OCI-LY7 (cell line): ENCODE results near the gene SIK3. TPM values are rescaled to one million over a fixed set of nuclear protein-coding genes. Genes with fewer than 3 reads are reported as not detected.

Source experiments
- BruUV-seq: library from RNA; stranded (reverse); fragments of 400-500 nt; replicated peaks from 2 replicates; lab custom pipeline; 2021; lab: Mats Ljungman, UMichigan
- CTCF ChIA-PET: fragments of 300-600 bp; sonication (Branson Sonifier 250); formaldehyde crosslinking; loops from one replicate; lab custom pipeline; 2022; ENCODE audit warnings: antibody characterized with exemption; ENCODE audit not compliant: unreplicated experiment; lab: Charles Lee
- POLR2A ChIA-PET: fragments of 300-600 bp; sonication (Branson Sonifier 250); formaldehyde crosslinking; loops from one replicate; lab custom pipeline; 2022; ENCODE audit warnings: antibody characterized with exemption; lab: Charles Lee
- DNase-seq: peaks from one replicate; pipeline ENCODE4 v3.0.0-alpha.2; 2015; ENCODE audit warnings: low spot score
- H2AFZ ChIP-seq: fragments of 200-600 bp; sonication (generic), shearing (Covaris generic); 2 replicates; pipeline ENCODE4 v1.6.1; 2014; ENCODE audit warnings: mild to moderate bottlenecking, antibody characterized with exemption, low read length, moderate library complexity
- H3K27ac ChIP-seq: fragments of 200-600 bp; sonication (generic); 2 replicates; pipeline ENCODE4 v1.5.1; 2014; ENCODE audit warnings: mixed run types, low read depth, mild to moderate bottlenecking, moderate library complexity, low read length, inconsistent platforms; ENCODE audit not compliant: poor library complexity, severe bottlenecking
- H3K36me3 ChIP-seq: fragments of 200-600 bp; sonication (generic); 2 replicates; pipeline ENCODE4 v1.6.1; 2014; ENCODE audit warnings: mild to moderate bottlenecking, antibody characterized with exemption, low read length, moderate library complexity, mixed read lengths; ENCODE audit not compliant: insufficient read depth
- H3K4me1 ChIP-seq: fragments of 200-600 bp; sonication (generic); 2 replicates; pipeline ENCODE4 v1.5.1; 2014; ENCODE audit warnings: mild to moderate bottlenecking, low read length; ENCODE audit not compliant: insufficient read depth, poor library complexity, severe bottlenecking
- H3K4me2 ChIP-seq: fragments of 200-600 bp; sonication (generic); 2 replicates; pipeline ENCODE4 v1.6.1; 2014; ENCODE audit warnings: mild to moderate bottlenecking, low read length
- H3K4me3 ChIP-seq: fragments of 200-600 bp; sonication (generic); 2 replicates; pipeline ENCODE4 v1.5.1; 2014; ENCODE audit warnings: mild to moderate bottlenecking, low read depth, low read length; ENCODE audit not compliant: poor library complexity, severe bottlenecking
- H3K79me2 ChIP-seq: fragments of 200-600 bp; sonication (generic); 2 replicates; pipeline ENCODE4 v1.6.1; 2016; ENCODE audit warnings: low read depth, mild to moderate bottlenecking, low read length, moderate library complexity, mixed read lengths; ENCODE audit not compliant: insufficient read depth
- H3K9me2 ChIP-seq: fragments of 200-600 bp; sonication (generic); 2 replicates; pipeline ENCODE4 v1.6.1; 2016; ENCODE audit warnings: mild to moderate bottlenecking, low read length, mixed read lengths; ENCODE audit not compliant: insufficient read depth
- H3K9me3 ChIP-seq: fragments of 200-600 bp; sonication (generic); 2 replicates; pipeline ENCODE4 v1.6.1; 2014; ENCODE audit warnings: mild to moderate bottlenecking, mixed run types, low read length, mixed read lengths
- H4K20me1 ChIP-seq: fragments of 200-600 bp; sonication (generic); 2 replicates; pipeline ENCODE4 v1.6.1; 2014; ENCODE audit warnings: mild to moderate bottlenecking, antibody characterized with exemption, low read length, moderate library complexity, mixed read lengths; ENCODE audit not compliant: insufficient read depth
- CTCF ChIP-seq: fragments of 200-600 bp; sonication (generic); conservative IDR thresholded peaks from 2 replicates; pipeline ENCODE4 v1.5.1; 2014; ENCODE audit warnings: mild to moderate bottlenecking, antibody characterized with exemption, low read length, moderate library complexity, mixed read lengths
- EZH2phosphoT487 ChIP-seq: fragments of 200-600 bp; sonication (generic); IDR thresholded peaks from 2 replicates; pipeline ENCODE4 v1.6.1; 2018; ENCODE audit warnings: low read depth, borderline replicate concordance, mild to moderate bottlenecking, mixed run types, antibody characterized with exemption, low read length, moderate library complexity, mixed read lengths
- intact Hi-C: fragments of 100-400 bp; cut with micrococcal nuclease; formaldehyde crosslinking; loops from one replicate; pipeline ENCODE4 v1.10.0; 2022; ENCODE audit not compliant: unreplicated experiment
- total RNA-seq, 2 experiments: library from RNA; depleted of rRNA in 1 of 2; stranded (reverse); fragments of >200 nt in 1 of 2; shearing (Covaris generic) in 1 of 2; gene quantifications; 2 replicates each; pipeline ENCODE4 v1.2.3, GENCODE V29; 2014 to 2022

SIK3 gene
- total RNA-seq, 2 experiments from 2014 or later = 29.3 to 72.9 TPM

GRCh38 chr11:116890193-116890592 lies 208.0 kb downstream of the SIK3 start:
- ChIA-PET POLR2A (interaction anchor here (0.6 kb wide), 1 partner anchor 156 kb away, joined by 3 read pairs; no protein-coding TSS in a partner anchor), CTCF (no interaction called here)
- Histone ChIP-seq H3K4me3 (no peak overlapping the region), H4K20me1 (no peaks in the 10 kb centered on the region), H3K36me3 (peaks cover 35% of the 10 kb centered on the region), H2AFZ (no peak overlapping the region), H3K4me1 (peaks cover 7% of the 10 kb centered on the region), H3K9me3 (no peaks in the 10 kb centered on the region), H3K27ac (no peak overlapping the region), H3K4me2 (no peak overlapping the region), H3K9me2 (no peaks in the 10 kb centered on the region), H3K79me2 (no peaks in the 10 kb centered on the region)
- no peak for TF ChIP-seq EZH2phosphoT487
- TF ChIP-seq CTCF = no peak
- BruUV-seq = no TSS peak
- intact Hi-C loops = no loop called here
- peak; percentile 39 for DNase-seq

- H3K4me3 ChIP-seq = no peak overlapping the region
- ChIA-PET POLR2A (interaction anchor here (0.7 to 1.0 kb wide), 3 partner anchors 9 to 208 kb away, joined by 3 read pairs; no protein-coding TSS in a partner anchor), CTCF (no interaction called here)
- TF ChIP-seq CTCF (no peak), EZH2phosphoT487 (no peak)
- H3K36me3 ChIP-seq = peaks cover 23% of the 10 kb centered on the region
- no peak for DNase-seq
- H3K4me1 ChIP-seq = peaks cover 7% of the 10 kb centered on the region
- H4K20me1 ChIP-seq = no peaks in the 10 kb centered on the region
- H3K27ac ChIP-seq = no peak overlapping the region
- H3K9me3 ChIP-seq = no peaks in the 10 kb centered on the region
- intact Hi-C loops = no loop called here
- BruUV-seq = no TSS peak
- H3K9me2 ChIP-seq = no peaks in the 10 kb centered on the region
- H3K4me2 ChIP-seq = no peak overlapping the region
- H2AFZ ChIP-seq = no peak overlapping the region
- H3K79me2 ChIP-seq = no peaks in the 10 kb centered on the region
These were observed 209.2 kb downstream of the SIK3 start for GRCh38 chr11:116888884-116889549.

GRCh38 chr11:116888024-116888423 lies 210.2 kb downstream of the SIK3 start:
- no peak for TF ChIP-seq CTCF
- TF ChIP-seq EZH2phosphoT487 = no peak
- Histone ChIP-seq H3K36me3 (peaks cover 13% of the 10 kb centered on the region), H3K4me3 (no peak overlapping the region), H3K4me1 (peaks cover 7% of the 10 kb centered on the region), H3K79me2 (no peaks in the 10 kb centered on the region), H3K9me3 (no peaks in the 10 kb centered on the region), H3K27ac (no peak overlapping the region), H3K9me2 (no peaks in the 10 kb centered on the region), H2AFZ (no peak overlapping the region), H3K4me2 (no peak overlapping the region), H4K20me1 (no peaks in the 10 kb centered on the region)
- POLR2A ChIA-PET = interaction anchor here (0.6 to 1.5 kb wide), 6 partner anchors 21 to 725 kb away, joined by 3 to 5 read pairs (median 3); partner anchors contain the start of gene SIK3
- CTCF ChIA-PET = interaction anchor here (1.0 kb wide), 1 partner anchor 212 kb away, joined by 3 read pairs; no protein-coding TSS in a partner anchor
- intact Hi-C loops = no loop called here
- DNase-seq = no peak
- BruUV-seq = no TSS peak
